HAP-1 (cell line): ENCODE data around the gene UBR4.

Experiments
- DNase-seq, 2 experiments: peaks; one replicate each; pipeline ENCODE4 v3.0.0-alpha.2; 2016 to 2020; ENCODE audit warnings: low spot score in 2 of 2
- H3K27me3 ChIP-seq: fragments of 250-450 bp; sonication (Bioruptor Pico); 2 replicates; pipeline ENCODE4 v1.5.1; 2020; ENCODE audit warnings: low read depth, mild to moderate bottlenecking, moderate library complexity
- H3K36me3 ChIP-seq: fragments of 250-450 bp; sonication (Bioruptor Pico); replicated peaks from 2 replicates; pipeline ENCODE4 v1.5.1; 2020; ENCODE audit warnings: mild to moderate bottlenecking
- H3K4me1 ChIP-seq: fragments of 250-450 bp; sonication (Bioruptor Pico); 2 replicates; pipeline ENCODE4 v1.5.1; 2020; ENCODE audit warnings: mild to moderate bottlenecking
- H3K4me3 ChIP-seq: fragments of 250-450 bp; sonication (Bioruptor Pico); 2 replicates; pipeline ENCODE4 v1.5.1; 2020; ENCODE audit warnings: mild to moderate bottlenecking, moderate library complexity
- H3K9me3 ChIP-seq: fragments of 250-450 bp; sonication (Bioruptor Pico); 2 replicates; pipeline ENCODE4 v1.5.1; 2020; ENCODE audit warnings: mild to moderate bottlenecking, moderate library complexity
- in situ Hi-C: fragments of 300-500 bp; cut with MboI; formaldehyde crosslinking; loops from 3 replicates; pipeline ENCODE4 v1.14.3; 2020; ENCODE audit warnings: low sequenced_read_pairs, inconsistent platforms, mixed read lengths

The UBR4 gene

GRCh38 chr1:19057182-19057779 lies 152.8 kb downstream of the UBR4 start:
- DNase-seq: no peak
- H3K4me1 ChIP-seq: no peaks in the 10 kb centered on the region
- in situ Hi-C loops: no loop called here
- no peak overlapping the region for H3K4me3 ChIP-seq
- no peaks in the 10 kb centered on the region for H3K36me3 ChIP-seq
- H3K27me3 ChIP-seq: peaks cover 46% of the 10 kb centered on the region
- no peaks in the 10 kb centered on the region for H3K9me3 ChIP-seq

GRCh38 chr1:19055701-19056100 lies 154.4 kb downstream of the UBR4 start:
- Histone ChIP-seq H3K4me3 (no peak overlapping the region), H3K4me1 (no peaks in the 10 kb centered on the region), H3K36me3 (no peaks in the 10 kb centered on the region), H3K9me3 (no peaks in the 10 kb centered on the region), H3K27me3 (peaks cover 57% of the 10 kb centered on the region)
- no peak for DNase-seq
- in situ Hi-C loops: no loop called here

GRCh38 chr1:19055001-19055400 lies 155.1 kb downstream of the UBR4 start:
- Histone ChIP-seq H3K9me3 (no peaks in the 10 kb centered on the region), H3K4me3 (no peak overlapping the region), H3K27me3 (peaks cover 57% of the 10 kb centered on the region), H3K36me3 (no peaks in the 10 kb centered on the region), H3K4me1 (no peaks in the 10 kb centered on the region)
- in situ Hi-C loops: no loop called here
- DNase-seq: no peak

- in situ Hi-C loops: no loop called here
- DNase-seq: no peak
- Histone ChIP-seq H3K9me3 (no peaks in the 10 kb centered on the region), H3K4me3 (no peak overlapping the region), H3K27me3 (peaks cover 63% of the 10 kb centered on the region), H3K36me3 (no peaks in the 10 kb centered on the region), H3K4me1 (no peaks in the 10 kb centered on the region)
Measured at GRCh38 chr1:19054216-19054615, 155.8 kb downstream of the UBR4 start.

GRCh38 chr1:19053486-19053885 lies 156.6 kb downstream of the UBR4 start:
- Histone ChIP-seq H3K4me3 (no peak overlapping the region), H3K4me1 (no peaks in the 10 kb centered on the region), H3K36me3 (no peaks in the 10 kb centered on the region), H3K27me3 (peaks cover 68% of the 10 kb centered on the region), H3K9me3 (no peaks in the 10 kb centered on the region)
- in situ Hi-C loops: no loop called here
- DNase-seq: no peak

- Histone ChIP-seq H3K9me3 (no peaks in the 10 kb centered on the region), H3K4me3 (no peak overlapping the region), H3K27me3 (peaks cover 51% of the 10 kb centered on the region), H3K36me3 (no peaks in the 10 kb centered on the region), H3K4me1 (no peaks in the 10 kb centered on the region)
- in situ Hi-C loops: no loop called here
- no peak for DNase-seq
Measured at GRCh38 chr1:19049798-19050197, 160.3 kb downstream of the UBR4 start.

GRCh38 chr1:19049128-19049768 lies 160.8 kb downstream of the UBR4 start:
- no peak for DNase-seq
- Histone ChIP-seq H3K27me3 (peaks cover 45% of the 10 kb centered on the region), H3K36me3 (no peaks in the 10 kb centered on the region), H3K4me3 (no peak overlapping the region), H3K9me3 (no peaks in the 10 kb centered on the region), H3K4me1 (no peaks in the 10 kb centered on the region)
- in situ Hi-C loops: no loop called here

GRCh38 chr1:19046972-19047731 lies 162.9 kb downstream of the UBR4 start:
- Histone ChIP-seq H3K4me1 (no peaks in the 10 kb centered on the region), H3K9me3 (no peaks in the 10 kb centered on the region), H3K36me3 (no peaks in the 10 kb centered on the region), H3K4me3 (no peak overlapping the region), H3K27me3 (peaks cover 27% of the 10 kb centered on the region)
- in situ Hi-C loops: no loop called here
- no peak for DNase-seq

GRCh38 chr1:19045898-19046880 lies 163.9 kb downstream of the UBR4 start:
- H3K27me3 ChIP-seq: peaks cover 22% of the 10 kb centered on the region
- in situ Hi-C loops: no loop called here
- no peaks in the 10 kb centered on the region for H3K9me3 ChIP-seq
- no peaks in the 10 kb centered on the region for H3K4me1 ChIP-seq
- DNase-seq: no peak
- no peak overlapping the region for H3K4me3 ChIP-seq
- H3K36me3 ChIP-seq: no peaks in the 10 kb centered on the region

- Histone ChIP-seq H3K9me3 (no peaks in the 10 kb centered on the region), H3K36me3 (no peaks in the 10 kb centered on the region), H3K4me3 (no peak overlapping the region), H3K4me1 (no peaks in the 10 kb centered on the region), H3K27me3 (peaks cover 24% of the 10 kb centered on the region)
- no peak for DNase-seq
- in situ Hi-C loops: no loop called here
Measured at GRCh38 chr1:19044975-19045831, 164.9 kb downstream of the UBR4 start.

GRCh38 chr1:19044471-19044870 lies 165.6 kb downstream of the UBR4 start:
- DNase-seq: no peak
- no peak overlapping the region for H3K4me3 ChIP-seq
- in situ Hi-C loops: no loop called here
- H3K36me3 ChIP-seq: no peaks in the 10 kb centered on the region
- H3K9me3 ChIP-seq: no peaks in the 10 kb centered on the region
- H3K27me3 ChIP-seq: peaks cover 26% of the 10 kb centered on the region
- H3K4me1 ChIP-seq: no peaks in the 10 kb centered on the region

- H3K36me3 ChIP-seq: no peaks in the 10 kb centered on the region
- in situ Hi-C loops: no loop called here
- no peaks in the 10 kb centered on the region for H3K9me3 ChIP-seq
- peaks cover 24% of the 10 kb centered on the region for H3K27me3 ChIP-seq
- H3K4me1 ChIP-seq: no peaks in the 10 kb centered on the region
- no peak for DNase-seq
- H3K4me3 ChIP-seq: no peak overlapping the region
Measured at GRCh38 chr1:19043579-19044443, 166.3 kb downstream of the UBR4 start.
